ENCODE measurements around the gene AP4S1.
"Not testable (repeated sequence)": the region's sequence is repeated elsewhere in the genome, so short reads cannot be mapped to it uniquely, and the experiment has no call there.

AP4S1 gene

GRCh38 chr14:31025367-31026076, at the start of gene AP4S1:
Gene AP4S1, plus strand, starts transcription at chr14:31025649. Its CDS starts 40,548 bp downstream, at chr14:31066197.
- DNase-seq = peak; percentile 48 to 68 (median 53)

- no peak for DNase-seq
These were observed 47.7 kb upstream of the AP4S1 start for GRCh38 chr14:30977752-30978151.

GRCh38 chr14:30980106-30980704, 45.2 kb upstream of the AP4S1 start:
- DNase-seq = peak; percentile 80 to 90 (median 90)

GRCh38 chr14:30980980-30981379, 44.5 kb upstream of the AP4S1 start:
- DNase-seq = no peak

DNA sequence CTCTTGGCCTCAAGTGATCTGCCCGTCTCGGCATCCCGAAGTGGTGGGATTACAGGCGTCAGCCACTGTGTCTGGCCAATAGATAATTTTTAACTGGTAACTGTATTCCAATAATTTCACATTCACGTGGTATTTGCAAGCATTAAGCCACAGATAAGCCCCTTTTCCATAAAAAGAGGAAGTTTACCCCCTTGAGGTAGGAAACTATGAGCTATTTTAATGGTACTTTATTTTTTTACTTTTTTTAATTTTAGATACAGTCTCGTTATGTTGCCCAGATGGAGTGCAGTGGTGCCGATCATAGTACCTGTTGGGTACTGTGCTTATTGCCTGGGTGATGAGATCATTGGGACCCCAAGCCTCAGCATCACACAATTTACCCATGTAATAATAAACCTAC, 42.9 kb upstream of the AP4S1 start:
- no peak for DNase-seq

DNA sequence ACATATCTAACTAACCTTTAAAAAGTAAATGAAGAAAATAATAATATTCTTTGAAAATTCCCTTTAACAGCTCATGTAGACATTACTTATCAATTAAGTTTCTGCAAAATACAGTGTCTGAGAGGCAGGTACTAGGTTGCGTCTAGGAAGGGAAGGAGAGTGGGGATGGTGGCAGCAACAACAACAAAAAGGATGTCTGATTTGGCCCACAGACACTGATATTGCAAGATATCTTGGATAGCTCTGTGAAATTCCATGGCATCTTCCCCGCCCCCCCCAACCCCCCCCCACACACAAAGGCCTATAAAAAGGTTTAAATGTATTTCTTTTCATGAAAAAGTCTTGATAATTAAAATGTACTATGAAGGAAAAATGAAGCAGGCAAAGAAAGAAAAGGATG, 41.6 kb upstream of the AP4S1 start:
- DNase-seq = no peak

DNA sequence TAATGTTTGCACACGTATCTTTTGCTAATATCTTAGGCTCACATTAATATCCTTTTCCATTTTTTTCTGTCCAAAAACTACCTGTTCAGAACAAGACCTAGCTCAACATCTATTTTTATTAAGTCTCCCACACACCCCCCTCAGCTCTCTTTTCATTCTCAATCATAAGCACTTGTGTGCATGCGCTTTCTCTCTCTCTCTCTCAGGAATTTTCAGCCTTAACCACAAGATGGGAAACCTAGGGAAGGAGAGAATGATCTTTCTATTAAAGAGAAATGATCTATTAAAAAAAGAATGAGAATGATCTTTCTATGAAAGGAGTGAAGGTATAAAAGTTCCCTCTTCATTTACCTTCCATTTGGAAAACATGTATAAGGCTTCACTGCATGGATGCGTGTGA, 39.7 kb upstream of the AP4S1 start:
- DNase-seq = no peak

GRCh38 chr14:30988509-30988908, 36.9 kb upstream of the AP4S1 start:
- no peak for DNase-seq

GRCh38 chr14:30990770-30991169, 34.7 kb upstream of the AP4S1 start:
- DNase-seq = peak; percentile 14 to 65 (median 36)

DNA sequence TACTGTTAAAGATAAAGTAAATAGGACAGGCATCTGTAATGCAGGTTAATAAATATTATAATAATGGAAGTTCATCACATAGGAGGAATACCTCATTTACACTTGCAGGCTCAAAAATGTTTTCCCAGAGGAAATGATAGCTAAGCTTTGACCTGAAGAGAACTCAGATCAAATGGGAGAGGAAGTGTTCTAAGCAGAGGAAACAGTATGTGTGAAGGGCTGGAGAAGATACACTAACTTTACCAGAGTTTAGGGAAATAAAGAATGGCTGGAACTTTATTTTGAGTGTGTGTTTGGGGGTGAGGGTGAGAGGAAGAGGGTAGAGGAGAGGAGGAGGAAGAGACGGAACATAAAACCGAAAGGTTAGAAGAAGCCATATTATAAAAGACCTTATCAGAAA, 34.0 kb upstream of the AP4S1 start:
- DNase-seq = peak in 2 of 3 donors; percentile 13 to 22

DNA sequence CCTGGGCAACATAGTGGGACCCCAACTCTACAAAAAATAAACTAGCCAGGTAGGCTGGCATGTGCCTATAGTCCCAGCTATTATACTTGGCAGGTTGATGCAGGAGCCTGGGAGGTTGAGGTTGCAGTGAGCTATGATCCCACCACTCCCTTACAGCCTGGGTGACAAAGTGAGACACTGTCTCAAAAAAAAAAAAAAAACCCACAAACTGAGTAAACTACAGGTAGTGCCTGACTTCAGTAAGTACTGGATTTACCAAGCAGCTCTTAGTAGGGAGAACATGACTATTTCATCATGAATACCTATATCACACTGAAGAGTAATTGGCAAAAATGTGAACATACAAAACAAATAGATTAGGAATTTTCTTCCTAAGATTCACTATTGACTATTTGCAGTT, 32.4 kb upstream of the AP4S1 start:
- DNase-seq = no peak

GRCh38 chr14:30994681-30995620, 30.5 kb upstream of the AP4S1 start:
- peak in 2 of 3 donors; percentile 47 to 53 for DNase-seq

DNA sequence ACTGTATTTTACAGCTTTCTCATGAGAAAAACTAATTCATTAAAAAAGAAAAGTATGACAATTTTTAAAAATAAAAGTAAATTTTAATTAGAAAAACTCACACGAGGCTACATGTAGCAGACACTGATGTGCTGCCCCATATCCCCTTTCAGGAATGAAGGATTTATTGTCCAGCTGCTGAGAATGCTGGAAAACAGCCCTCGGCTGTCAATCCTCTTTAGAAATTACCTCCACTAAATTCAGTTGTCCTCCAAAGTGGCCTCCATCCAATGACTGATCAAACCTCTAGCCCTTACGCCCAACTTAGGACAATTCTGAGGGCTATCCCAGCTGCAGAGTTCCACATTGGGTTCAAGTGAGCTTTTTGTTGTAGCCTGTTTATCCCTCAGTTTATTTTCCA, 29.8 kb upstream of the AP4S1 start:
- no peak for DNase-seq

- no peak for DNase-seq
These were observed 28.4 kb upstream of the AP4S1 start for GRCh38 chr14:30996892-30997659.

DNA sequence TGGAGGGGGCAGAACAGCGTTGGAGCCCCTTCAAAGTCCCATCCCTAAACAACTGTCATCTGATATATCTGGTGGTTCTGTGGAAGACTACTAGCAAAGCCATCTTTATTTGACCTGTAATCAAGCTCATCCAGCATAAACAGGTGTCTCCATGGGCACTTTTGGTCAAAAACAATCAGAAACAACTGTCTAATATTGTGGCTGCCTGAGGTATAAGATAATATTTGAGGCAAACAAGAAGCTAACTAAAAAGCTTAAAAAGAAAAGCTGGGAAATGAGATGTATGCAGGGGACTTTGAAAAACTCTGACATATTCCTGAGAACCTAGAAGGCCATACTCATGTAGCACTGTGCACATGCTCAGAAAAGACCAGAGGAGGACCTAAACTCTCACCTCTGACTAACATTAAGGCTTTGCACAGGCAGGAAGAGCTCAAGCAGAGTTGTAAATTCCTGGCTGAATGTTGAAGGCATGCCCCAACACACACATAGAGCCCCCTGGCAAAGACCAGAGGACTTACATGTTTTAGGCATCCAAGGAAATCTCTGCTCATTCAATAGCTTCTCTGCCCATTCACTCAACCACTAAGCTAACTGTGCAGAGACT, 27.2 kb upstream of the AP4S1 start:
- DNase-seq = no peak

DNA sequence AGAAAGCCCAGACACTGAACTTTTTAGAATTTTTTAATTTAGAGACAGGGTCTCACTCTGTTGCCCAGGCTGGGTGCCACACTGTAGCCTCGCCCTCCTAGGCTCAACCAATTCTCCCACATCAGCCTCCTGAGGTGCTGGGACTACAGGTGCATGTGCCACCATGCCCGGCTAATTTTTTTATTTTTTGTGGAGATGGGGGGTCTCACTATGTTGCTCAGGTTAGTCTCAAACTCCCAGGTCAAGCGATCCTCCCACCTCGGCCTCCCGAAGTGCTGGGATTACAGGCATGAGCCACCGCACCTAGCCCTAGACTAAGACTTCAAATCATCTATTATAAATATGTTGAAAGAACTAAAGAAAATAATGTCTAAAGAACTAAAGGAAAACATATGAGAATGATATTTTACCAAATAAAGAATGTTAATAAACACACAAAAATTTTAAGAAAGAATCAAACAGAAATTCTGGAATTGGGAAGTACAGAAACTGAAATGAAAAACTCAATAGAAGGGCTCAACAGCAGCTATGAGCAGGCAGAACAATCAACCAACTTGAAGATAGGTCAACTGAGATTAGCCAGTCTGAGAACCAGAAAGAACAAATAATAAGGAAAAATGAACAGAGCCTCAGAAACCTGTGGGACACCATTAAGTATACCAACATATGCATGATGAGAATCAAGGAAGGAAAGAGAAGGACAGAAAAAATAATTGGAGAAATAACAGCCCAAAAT, 26.2 kb upstream of the AP4S1 start:
- DNase-seq = no peak

GRCh38 chr14:31000629-31001338, 24.7 kb upstream of the AP4S1 start:
- DNase-seq = no peak

DNA sequence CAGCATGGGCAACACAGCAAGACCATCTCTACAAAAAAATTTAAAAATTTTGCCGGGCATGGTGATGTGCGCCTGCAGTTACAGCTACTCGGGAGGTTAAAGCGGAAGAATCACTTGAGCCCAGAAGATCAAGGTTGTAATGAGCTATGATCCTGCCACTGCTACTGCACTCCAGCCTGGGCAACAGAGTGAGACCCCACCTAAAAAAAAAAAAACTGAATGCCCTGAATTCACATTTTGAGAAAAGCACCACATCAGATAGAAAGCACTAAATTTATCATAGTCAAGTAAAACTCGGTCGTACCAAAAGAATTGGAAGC, 24.1 kb upstream of the AP4S1 start:
- no peak for DNase-seq

GRCh38 chr14:31003284-31003683, 22.2 kb upstream of the AP4S1 start:
- DNase-seq = no peak

DNA sequence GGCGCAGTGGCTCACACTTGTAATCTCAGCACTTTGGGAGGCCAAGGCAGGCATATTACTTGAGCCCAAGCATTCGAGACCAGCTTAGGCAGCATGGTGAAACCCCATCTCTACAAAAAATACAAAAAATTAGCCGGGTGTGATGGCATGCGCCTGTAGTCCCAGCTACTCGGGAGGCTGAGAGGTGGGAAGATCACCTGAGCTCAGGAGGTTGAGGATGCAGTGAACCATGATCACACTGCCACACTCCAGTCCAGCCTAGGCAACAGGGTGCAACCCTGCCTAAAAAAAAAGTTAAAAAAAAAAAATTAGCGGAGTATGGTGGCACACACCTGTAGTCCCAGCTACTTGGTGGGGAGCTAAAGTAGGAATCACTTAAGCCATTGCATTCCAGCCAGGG, 21.4 kb upstream of the AP4S1 start:
- not testable (repeated sequence) for DNase-seq

DNA sequence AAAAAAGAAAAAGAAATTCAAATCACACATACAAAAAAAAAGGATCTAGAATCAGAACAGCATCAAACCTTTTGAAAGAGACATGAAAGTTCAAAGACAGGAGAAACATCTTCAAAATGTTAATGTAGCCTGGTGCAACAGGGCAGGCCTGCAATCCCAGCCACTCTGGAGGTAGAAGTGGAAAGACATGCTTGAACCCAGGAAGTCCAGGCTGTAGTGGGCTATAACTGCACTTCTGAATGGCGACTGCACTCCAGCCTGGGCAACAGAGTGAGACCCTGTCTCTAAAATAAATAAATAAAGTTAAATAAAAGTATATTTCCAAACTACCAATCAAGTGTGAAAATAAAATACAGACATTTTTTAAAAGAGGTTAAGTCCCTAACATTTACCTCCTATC, 18.7 kb upstream of the AP4S1 start:
- DNase-seq = no peak
